NCI-H524 (cell line): ENCODE data around the gene CHD1L.
"Not testable (repeated sequence)": the region's sequence is repeated elsewhere in the genome, so short reads cannot be mapped to it uniquely, and the experiment has no call there.

ENCODE experiments used
- DNase-seq, 2 experiments: peaks; one replicate each; lab custom pipeline; 2025; lab: John Stamatoyannopoulos, UW

The CHD1L gene

DNA sequence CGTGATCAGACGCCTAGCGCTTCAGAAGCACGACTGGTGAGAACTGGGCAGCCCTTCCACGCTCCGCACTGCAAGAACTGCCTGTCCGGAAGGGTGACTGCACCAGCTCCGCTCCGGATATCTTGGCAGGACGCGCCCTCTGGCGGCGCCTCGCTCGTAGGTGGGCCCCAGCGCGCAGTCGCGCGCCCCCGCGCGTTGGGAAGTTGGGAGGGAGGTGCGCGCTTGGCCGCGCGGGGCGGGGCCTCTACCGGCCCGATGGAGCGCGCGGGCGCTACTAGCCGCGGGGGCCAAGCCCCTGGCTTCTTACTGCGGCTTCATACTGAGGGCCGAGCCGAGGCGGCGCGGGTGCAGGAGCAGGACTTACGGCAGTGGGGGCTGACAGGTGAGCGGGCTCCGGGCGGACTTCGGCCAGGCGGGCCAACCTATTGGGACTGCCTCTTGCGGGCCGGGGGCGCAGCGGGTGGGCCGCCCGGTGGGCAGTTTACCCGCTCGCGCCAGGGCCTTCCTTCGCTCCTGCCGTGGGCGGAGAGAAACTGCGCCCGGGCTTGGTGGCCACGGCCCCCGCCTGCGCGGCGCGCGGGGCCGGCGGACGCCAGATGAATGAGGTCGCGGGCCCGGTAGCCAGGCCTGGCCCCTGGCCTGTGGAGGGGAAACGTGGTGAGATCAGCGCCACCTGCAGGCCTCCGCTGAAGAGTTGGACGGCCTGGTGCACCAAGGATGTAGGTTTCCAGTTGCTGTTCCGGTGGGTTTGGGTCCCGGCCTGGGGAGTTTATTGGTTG lies at the start of gene CHD1L:
CHD1L (plus strand) TSS at position 236 of the 779 bp plus-strand sequence; CDS start at position 256, 20 bp downstream.
- peak; percentile 75 to 94 for DNase-seq

DNA sequence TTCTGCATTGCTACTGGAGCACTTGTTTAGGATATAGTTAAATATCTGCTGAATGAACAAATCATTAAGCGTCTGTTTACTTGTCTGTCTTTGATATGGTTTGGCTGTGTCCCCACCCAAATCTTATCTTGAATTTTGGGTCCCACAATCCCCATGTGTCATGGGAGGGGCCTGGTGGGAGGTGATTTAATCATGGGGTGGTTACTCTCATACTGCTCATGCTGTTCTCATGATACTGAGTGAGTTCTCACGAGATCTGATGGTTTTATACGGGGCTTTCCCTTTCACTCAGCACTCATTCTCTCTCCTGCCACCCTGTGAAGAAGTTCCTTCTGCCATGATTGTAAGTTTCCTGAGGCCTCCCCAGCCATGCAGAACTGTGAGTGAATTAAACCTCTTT lies 45.2 kb upstream of the CHD1L start:
- not testable (repeated sequence) for DNase-seq

DNA sequence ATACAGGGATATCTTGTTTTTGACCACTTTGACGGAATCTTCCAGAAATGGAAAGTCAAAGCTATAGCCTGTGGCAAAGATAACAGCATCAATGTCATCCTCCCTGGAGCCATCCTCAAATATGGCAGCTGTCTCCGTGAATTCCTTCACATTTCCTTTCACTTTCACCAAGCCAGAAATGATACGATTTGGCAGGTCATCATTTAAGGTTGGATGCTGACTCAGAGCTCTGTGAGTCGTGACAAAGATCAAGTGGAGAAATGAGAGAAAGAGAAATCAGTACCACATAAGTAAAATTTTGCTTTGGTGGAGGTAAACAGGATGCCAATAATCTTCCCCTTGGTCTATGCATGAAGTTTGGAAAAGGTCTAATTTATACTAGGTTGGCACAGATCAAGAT lies 41.2 kb upstream of the CHD1L start:
- no peak for DNase-seq

DNA sequence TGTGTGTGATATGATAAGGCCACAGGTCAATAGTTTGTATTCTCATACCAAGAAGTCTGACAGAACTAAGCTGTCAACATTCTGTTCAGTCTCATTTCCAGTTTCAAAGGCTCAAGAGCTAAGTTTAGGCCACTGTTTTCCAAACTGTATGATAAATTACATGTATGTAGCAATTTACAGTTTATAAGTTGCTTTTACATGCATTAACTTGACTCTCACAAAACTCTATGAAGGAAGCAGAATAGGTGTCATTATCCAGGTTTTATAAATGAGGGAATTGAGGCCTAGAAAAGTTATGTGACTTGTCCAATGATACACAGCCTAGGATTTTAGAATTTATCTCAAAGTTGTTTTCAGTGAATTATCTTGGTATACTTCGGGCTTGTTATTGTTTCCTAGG lies 40.7 kb upstream of the CHD1L start:
- no peak for DNase-seq

DNA sequence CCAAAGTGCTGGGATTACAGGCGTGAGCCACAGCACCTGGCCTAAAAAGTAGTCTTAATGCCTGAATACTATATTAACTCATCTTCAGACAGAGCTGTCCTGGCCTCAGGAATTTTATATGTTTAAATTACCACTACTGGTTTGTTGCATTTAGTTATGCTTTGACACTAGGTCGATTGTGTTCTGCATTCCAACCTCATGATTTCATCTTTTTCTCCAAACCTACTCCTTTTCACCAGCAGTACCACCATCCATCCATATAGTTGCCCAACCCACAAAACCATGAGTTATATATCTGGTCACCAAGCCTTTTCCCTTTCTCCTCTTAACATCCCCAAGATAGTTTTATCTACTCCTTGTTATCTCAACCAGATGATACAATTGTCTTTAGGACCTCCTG lies 39.9 kb upstream of the CHD1L start:
- no peak for DNase-seq

DNA sequence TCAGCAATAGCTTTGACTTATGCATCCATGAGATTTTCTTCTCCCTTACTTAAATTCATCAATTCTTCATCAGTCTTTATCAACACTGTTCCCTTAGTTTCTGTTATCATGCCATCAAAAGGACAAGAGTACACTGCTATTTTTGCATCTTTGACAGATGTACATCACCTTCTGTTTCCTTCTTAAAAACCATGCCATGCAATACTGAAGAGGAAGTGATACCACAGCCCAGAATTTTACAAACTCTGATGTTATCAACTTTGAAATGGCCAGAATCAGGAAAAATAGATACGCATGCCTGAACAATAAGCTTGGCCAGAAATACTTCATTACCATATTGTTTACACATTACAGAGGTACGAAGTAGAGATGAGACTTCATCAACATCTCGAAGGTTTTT lies 38.4 kb upstream of the CHD1L start:
- no peak for DNase-seq

DNA sequence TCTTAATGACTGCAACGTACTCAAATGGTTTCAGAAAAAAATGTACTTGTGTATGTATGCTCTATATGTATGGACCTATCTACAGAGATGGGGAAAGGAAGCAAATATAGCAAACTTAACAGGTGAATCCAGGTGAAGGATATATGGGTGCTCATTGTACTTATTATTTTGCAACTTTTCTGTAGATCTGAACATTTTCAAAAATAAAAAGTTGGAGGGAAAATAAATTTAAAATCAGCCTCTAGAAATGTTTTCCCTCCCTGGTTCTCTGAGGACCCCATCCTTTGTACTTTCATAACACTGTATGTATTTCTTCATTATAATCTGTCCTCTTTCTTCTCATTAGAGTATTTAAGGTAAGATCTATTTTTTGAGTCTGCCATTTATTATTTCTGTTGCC lies 35.3 kb upstream of the CHD1L start:
- no peak for DNase-seq

DNA sequence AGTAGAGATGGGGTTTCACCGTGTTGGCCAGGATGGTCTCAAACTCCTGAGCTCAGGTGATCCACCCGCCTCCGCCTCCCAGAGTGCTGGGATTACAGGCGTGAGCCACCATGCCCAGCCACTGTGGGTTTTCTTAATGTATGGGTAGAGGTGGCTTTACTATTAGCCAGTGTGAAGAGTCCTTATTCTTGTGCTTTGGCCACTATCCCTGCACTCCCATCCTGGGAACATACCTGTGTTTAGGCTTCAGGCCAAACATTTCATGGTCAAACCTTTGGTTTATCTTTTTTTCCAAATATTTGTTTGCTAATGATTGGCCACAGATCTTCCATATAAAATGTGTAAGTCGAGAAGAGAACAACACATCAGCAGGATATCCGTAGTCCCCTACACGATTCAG lies 33.9 kb upstream of the CHD1L start:
- DNase-seq: no peak

DNA sequence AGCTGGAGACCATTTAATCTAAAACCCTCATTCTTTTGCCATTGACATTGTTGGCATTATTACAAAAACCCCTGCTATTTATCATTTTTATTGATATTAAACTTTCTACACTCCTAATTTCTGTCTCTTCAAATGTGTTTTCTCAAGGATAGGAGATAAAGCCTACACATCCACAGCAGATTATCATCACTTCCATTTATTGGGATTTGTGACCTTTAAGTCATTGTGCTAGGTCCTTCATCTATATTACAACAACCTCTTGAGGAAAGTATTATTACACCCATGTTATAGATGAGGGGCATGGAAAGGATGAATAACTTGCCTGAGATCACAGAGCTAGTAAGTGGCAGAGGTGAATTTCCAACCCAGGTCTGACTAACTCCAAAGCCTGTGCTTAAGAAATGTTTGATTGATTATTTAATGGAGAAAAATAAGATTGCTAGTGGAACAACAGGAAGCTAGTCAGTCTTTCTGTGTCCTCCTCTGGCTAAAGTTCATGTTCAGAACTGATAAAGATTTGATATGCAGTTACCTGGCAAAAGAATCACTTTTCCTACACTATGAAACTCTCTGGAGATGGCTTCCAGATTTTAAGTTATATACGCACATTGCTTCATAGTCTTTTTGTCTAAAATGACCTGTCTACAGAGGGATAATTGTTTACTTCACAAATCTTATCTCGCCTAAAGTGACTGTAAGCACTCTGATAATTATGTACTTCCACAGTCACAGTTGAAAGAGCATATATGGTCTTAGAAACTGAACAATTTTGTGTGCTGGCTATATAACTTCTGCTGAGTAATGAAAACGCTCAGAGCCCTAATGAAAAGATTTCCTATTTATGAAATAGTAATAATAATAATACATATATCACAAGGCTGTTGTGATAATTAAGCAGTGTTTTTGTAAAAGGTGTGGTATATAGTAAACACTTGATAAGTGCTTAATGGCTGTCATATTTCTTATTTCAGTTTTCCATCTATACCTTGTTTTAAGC lies 32.4 kb upstream of the CHD1L start:
- DNase-seq: no peak

DNA sequence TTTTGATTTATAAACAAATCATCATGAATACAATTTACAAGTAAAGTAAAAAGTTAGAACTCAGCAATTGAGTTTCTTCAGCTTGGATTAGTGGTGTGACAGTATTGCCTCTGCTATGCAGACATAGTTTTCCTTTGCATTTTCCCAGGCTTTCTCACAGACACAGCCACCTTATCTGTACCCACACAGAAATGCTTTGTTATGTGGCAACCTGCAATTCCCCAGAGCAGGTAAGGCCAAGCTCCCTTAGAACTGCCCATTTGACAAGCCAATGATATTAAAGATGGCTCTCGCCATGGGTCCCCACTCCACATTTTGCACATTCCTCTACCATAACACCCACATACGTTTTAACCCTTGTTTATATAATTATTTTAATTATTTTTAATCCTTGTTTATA lies 31.5 kb upstream of the CHD1L start:
- no peak for DNase-seq

DNA sequence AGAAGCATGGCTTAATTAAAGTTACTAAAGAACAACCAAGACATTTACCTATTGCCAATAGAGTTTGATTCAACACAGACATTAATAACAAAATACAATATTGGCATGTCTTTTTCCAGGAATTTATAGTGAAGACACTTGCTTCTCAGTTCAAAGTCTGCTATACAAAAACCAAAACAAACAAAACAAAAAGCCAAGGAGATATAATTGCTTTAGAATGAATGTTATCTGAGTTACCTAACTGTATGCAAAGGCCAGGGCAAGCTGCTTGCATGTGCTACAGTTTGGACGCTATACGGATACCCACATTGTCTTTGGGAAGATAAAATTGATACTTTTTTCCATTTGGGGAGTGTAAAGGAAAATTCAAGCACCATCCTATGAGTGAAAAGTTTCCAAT lies 30.9 kb upstream of the CHD1L start:
- DNase-seq: no peak

DNA sequence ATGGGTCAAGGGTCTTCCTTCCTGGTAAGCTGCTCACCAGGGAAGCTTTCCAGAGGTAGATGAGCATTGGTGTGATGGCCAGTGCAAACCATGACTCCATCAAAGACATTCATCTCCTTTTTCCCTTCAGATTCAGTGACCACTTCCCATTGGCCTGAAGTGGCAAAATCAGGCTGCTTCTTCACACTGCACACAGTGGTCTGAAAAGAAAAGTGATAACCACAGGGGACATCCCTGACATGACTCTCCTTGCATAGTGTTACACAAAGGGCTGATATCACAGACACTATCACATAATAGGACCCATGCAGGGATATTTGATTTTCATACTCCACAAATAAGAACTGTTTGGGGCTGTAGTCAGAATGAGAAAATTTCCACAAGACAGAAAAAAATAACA lies 29.2 kb upstream of the CHD1L start:
- DNase-seq: no peak

DNA sequence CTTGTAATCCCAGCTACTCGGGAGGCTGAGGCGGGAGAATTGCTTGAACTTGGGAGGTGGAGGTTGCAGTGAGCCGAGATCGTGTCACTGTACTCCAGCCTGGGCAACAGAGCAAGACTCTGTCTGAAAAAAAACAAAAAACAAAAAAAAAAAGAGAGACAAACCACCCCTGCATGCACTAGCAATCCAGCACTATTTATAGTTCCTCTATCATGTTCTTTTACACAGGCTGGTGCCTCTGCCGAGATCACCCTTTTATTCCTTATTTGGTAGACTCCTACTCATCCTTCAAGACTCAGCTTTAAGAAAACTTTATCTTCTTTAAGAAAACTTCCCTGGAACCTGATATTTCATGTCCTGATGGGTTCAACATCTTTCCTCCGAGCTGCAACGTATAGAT lies 28.2 kb upstream of the CHD1L start:
- no peak for DNase-seq

DNA sequence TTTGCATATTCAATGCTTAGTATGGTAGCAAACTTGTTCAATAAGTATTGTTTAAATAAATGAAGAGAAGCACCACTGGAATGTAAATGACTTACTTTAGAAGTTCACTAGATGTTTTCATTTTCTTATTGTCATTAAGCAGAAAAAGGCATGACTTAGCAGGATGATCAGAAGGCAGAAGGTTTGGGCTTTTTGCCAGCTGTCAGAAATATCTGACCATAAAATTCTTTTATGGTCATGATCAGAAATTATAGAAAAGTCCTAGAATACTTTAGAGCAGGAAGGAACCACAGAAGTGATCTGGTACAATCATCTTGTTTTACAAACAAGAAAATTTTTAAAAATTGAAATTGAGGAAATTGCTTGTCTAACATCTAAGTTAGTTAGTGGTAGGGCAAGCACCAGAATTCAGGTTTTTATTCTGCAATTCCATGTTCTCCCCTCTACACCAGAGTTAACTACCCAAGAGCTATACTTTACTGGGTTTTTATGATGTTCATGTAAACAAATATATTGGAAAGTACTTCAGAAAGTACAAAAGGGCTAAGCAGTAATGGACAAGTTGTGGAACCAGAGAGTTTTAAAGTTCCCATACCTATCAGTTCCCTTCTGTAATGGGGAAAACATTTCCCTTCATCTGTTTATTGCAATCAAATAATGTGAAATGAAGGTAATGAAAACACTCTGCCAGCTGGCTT lies 27.5 kb upstream of the CHD1L start:
- DNase-seq: no peak

DNA sequence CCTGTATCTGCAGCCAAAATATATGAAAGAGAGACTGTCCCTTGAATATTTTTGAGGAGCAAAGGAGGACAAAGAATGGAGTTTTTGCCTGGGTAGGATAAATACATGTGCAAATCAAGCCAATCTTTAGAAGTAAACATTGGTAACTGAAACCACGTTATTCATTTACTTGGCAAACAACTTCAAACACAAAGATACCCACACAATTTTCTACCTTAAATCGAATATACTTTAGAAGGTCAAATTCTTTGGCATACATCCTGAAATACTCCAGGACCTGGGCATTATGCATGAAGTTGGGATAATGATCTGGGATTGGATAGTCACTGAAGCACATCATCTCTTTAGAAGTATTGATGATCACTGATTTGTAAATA lies 27.0 kb upstream of the CHD1L start:
- DNase-seq: no peak

DNA sequence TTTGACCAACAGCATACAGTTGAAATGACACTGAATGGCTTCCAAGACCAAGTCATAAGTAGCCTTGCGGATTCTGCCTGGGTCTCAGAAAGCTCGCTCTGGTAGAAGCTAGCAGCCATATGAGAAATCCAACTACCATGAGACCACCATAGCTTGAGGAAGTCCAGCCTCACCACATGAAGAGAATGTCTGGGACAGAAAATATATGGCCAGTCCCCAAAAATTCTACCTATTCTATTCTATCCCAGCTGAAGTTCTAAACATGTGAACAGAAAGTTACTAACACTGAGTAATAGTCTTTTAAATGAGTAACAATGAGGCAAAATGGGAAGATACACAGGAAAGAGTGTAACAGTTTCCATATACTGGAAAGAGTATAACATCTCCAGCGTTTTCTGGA lies 26.4 kb upstream of the CHD1L start:
- DNase-seq: no peak

DNA sequence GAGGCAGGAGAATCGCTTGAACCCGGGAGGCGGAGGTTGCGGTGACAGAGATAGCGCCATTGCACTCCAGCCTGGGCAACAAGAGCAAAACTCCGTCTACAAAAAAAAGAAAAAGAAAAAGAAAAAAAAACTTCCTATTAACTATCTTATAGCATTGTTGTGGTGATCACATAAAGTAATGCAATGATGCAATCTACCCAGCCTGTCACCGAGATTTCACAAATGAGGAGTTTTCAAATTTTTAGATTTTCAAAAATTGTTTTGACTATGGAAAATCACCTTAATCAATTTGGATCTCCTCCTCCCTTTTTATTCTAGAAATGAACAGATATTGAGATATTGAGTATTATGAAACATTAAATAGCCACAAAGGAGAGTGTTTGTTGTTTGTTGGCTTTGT lies 25.3 kb upstream of the CHD1L start:
- no peak for DNase-seq

DNA sequence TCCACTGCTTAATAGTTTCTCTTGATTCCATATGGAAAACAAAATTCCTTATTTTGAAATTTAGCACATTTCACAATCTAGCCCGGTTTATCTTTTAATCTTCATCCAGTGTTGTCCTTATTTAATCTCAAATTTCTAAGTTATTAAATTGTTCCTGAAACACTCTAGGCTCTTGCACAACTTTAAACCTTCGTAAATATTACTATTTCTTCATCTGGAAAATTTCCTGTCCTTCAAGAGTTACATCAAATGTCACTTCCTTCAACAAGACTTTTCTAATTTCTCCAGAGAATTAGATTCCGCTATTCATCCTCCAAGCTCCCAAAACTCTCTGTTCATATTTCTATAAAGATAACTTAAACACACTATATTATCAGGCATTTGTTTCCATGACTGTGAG lies 23.9 kb upstream of the CHD1L start:
- DNase-seq: no peak

DNA sequence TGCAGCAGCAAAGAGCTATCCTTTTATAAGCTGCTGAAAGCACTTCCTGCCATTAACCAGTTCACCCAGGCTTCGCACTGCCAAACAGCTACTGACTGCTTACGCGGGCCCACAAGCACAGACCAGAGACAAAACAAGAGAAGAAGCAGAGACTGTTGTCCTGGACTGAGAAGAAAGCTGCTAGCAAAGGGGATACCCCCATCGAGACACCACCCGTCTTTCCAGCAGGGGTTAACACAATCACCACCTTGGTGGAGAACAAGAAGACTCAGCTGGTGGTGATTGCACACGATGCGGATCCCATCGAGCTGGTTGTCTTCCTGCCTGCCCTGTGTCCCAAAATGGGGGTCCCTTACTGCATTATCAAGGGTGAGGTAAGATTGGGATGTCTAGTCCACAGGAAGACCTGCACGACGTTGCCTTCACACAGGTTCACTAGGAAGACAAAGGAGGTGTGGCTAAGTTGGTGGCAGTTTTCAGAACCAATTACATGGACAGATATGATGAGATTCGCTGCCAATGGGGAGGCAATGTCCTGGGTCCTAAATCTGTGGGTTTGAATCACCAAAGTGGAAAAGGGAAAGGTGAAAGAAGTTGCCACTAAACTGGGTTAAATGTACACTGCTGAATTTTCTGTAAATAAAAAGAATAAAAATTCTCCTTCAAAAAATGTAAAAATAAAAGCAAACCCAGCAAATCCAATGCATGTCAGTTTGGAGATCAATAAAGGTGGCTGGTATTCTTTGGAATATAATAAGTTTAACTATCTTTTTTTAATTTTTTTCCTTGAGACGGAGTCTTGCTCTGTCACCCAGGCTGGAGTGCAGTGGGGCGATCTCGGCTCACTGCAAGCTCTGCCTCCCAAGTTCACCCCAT lies 18.5 kb upstream of the CHD1L start:
- DNase-seq: no peak

DNA sequence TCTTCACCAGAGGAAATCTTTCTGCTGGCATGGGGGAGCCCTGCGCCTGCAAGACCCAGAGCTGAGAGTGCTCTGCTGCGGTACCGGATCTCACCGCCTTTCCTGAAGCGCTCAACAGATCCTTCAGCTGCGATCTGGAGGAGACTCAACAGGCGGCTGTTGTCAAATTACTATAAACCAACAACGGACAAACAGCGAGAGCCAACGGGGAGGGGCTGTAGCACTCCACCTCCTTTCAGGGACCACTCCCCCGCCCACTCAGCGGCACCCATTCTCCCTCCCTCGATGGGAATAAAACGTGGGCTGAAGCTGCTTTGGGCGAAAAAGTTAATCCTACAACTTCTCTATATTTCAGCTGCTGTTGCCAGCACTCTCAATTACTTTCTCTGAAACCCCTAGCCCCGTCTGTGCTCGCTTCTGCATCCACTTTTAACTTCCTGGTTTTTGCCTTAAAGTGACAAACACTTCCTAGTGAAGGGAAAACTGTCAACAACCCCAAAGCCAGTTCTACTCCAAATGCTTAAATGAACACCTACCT lies 17.2 kb upstream of the CHD1L start, which contains the start of gene FMO5:
FMO5 (minus strand) TSS at position 147 of the 538 bp plus-strand sequence. CDS start 310 bp downstream, outside the sequence.
- peak; percentile 0 to 8 for DNase-seq

DNA sequence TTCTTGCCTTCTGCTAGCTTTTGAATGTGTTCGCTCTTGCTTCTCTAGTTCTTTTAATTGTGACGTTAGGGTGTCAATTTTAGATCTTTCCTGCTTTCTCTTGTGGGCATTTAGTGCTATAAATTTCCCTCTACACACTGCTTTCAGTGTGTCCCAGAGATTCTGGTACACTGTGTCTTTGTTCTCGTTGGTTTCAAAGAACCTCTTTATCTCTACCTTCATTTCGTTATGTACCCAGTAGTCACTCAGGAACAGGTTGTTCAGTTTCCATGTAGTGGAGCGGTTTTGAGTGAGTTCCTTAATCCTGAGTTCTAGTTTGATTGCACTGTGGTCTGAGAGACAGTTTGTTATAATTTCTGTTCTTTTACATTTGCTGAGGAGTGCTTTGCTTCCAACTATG lies 11.5 kb upstream of the CHD1L start:
- not testable (repeated sequence) for DNase-seq
